IPS-20b (cell line): Measurements from ENCODE around the gene RAB19.
"Not testable (repeated sequence)": the region's sequence is repeated elsewhere in the genome, so short reads cannot be mapped to it uniquely, and the experiment has no call there.

Experiments used
- H3K27ac ChIP-seq: one replicate; pipeline ENCODE4 v1.5.1; 2013; ENCODE audit warnings: low read length
- H3K27me3 ChIP-seq: 2 replicates; pipeline ENCODE4 v1.6.1; 2013; ENCODE audit warnings: mild to moderate bottlenecking, low read length, inconsistent platforms; ENCODE audit not compliant: insufficient read depth
- H3K36me3 ChIP-seq: 2 replicates; pipeline ENCODE4 v1.6.1; 2013; ENCODE audit warnings: low read depth, mild to moderate bottlenecking, inconsistent platforms, low read length, moderate library complexity; ENCODE audit not compliant: insufficient read depth
- H3K4me1 ChIP-seq: 2 replicates; pipeline ENCODE4 v1.6.1; 2013; ENCODE audit warnings: mild to moderate bottlenecking, control low read depth, inconsistent platforms, low read length, moderate library complexity; ENCODE audit not compliant: insufficient read depth
- H3K4me3 ChIP-seq: 2 replicates; pipeline ENCODE4 v1.5.1; 2013; ENCODE audit warnings: mild to moderate bottlenecking, low read length, inconsistent platforms
- H3K9ac ChIP-seq: 2 replicates; pipeline ENCODE4 v1.6.1; 2013; ENCODE audit warnings: low read depth, mild to moderate bottlenecking, inconsistent platforms, low read length, moderate library complexity
- H3K9me3 ChIP-seq: 2 replicates; pipeline ENCODE4 v1.6.1; 2013; ENCODE audit warnings: mild to moderate bottlenecking, low read depth, low read length, inconsistent platforms; ENCODE audit not compliant: insufficient read depth

The RAB19 gene

GRCh38 chr7:140404565-140405065 is 757 bp downstream of the RAB19 start:
- H3K9me3 ChIP-seq, result no peaks in the 10 kb centered on the region
- H3K4me1 ChIP-seq, result peaks cover 12% of the 10 kb centered on the region; the same call in 1 of the 2 replicates
- no peaks in the 10 kb centered on the region for H3K27me3 ChIP-seq
- H3K9ac ChIP-seq, result peak overlapping the region; percentile 64; the same call in 1 of the 2 replicates
- H3K36me3 ChIP-seq, result no peaks in the 10 kb centered on the region
- peak overlapping the region; percentile 77 for H3K4me3 ChIP-seq
- no peak overlapping the region for H3K27ac ChIP-seq

- Histone ChIP-seq H3K9me3 (no peaks in the 10 kb centered on the region), H3K27ac (no peak overlapping the region), H3K4me3 (no peak overlapping the region), H3K27me3 (no peaks in the 10 kb centered on the region), H3K9ac (no peak overlapping the region), H3K4me1 (no peaks in the 10 kb centered on the region), H3K36me3 (0 out of 2 replicates have a peak, but pooled peaks cover 4% of the 10 kb centered on the region)
These were observed 11.5 kb downstream of the RAB19 start for GRCh38 chr7:140415361-140415760.

GRCh38 chr7:140415816-140416215 is 12.0 kb downstream of the RAB19 start:
- not testable (repeated sequence) for H3K27ac ChIP-seq, H3K4me1 ChIP-seq, H3K9ac ChIP-seq, H3K4me3 ChIP-seq, H3K36me3 ChIP-seq, H3K9me3 ChIP-seq, H3K27me3 ChIP-seq

GRCh38 chr7:140416560-140416959 is 12.7 kb downstream of the RAB19 start:
- Histone ChIP-seq H3K4me3 (no peak overlapping the region), H3K36me3 (0 out of 2 replicates have a peak, but pooled peaks cover 4% of the 10 kb centered on the region), H3K9ac (no peak overlapping the region), H3K4me1 (no peaks in the 10 kb centered on the region), H3K27me3 (no peaks in the 10 kb centered on the region), H3K9me3 (no peaks in the 10 kb centered on the region), H3K27ac (no peak overlapping the region)

GRCh38 chr7:140417456-140418155 is 13.7 kb downstream of the RAB19 start:
- Histone ChIP-seq H3K36me3 (0 out of 2 replicates have a peak, but pooled peaks cover 4% of the 10 kb centered on the region), H3K27ac (no peak overlapping the region), H3K4me1 (no peaks in the 10 kb centered on the region), H3K4me3 (no peak overlapping the region), H3K9me3 (no peaks in the 10 kb centered on the region), H3K27me3 (no peaks in the 10 kb centered on the region), H3K9ac (no peak overlapping the region)

GRCh38 chr7:140418156-140418472 is 14.3 kb downstream of the RAB19 start:
- not testable (repeated sequence) for H3K27ac ChIP-seq, H3K36me3 ChIP-seq, H3K4me3 ChIP-seq, H3K4me1 ChIP-seq, H3K27me3 ChIP-seq, H3K9me3 ChIP-seq, H3K9ac ChIP-seq

GRCh38 chr7:140418653-140419052 is 14.8 kb downstream of the RAB19 start:
- H3K27ac ChIP-seq, result no peak overlapping the region
- H3K36me3 ChIP-seq, result no peaks in the 10 kb centered on the region
- H3K27me3 ChIP-seq, result no peaks in the 10 kb centered on the region
- no peaks in the 10 kb centered on the region for H3K9me3 ChIP-seq
- no peak overlapping the region for H3K9ac ChIP-seq
- no peak overlapping the region for H3K4me3 ChIP-seq
- no peaks in the 10 kb centered on the region for H3K4me1 ChIP-seq

- Histone ChIP-seq H3K27ac (no peak overlapping the region), H3K27me3 (no peaks in the 10 kb centered on the region), H3K9me3 (no peaks in the 10 kb centered on the region), H3K4me1 (no peaks in the 10 kb centered on the region), H3K4me3 (no peak overlapping the region), H3K9ac (no peak overlapping the region), H3K36me3 (no peaks in the 10 kb centered on the region)
These were observed 17.7 kb downstream of the RAB19 start for GRCh38 chr7:140421521-140421920.

- no peak overlapping the region for H3K9ac ChIP-seq
- no peaks in the 10 kb centered on the region for H3K36me3 ChIP-seq
- no peaks in the 10 kb centered on the region for H3K9me3 ChIP-seq
- no peak overlapping the region for H3K27ac ChIP-seq
- no peak overlapping the region for H3K4me3 ChIP-seq
- no peaks in the 10 kb centered on the region for H3K27me3 ChIP-seq
- no peaks in the 10 kb centered on the region for H3K4me1 ChIP-seq
These were observed 19.6 kb downstream of the RAB19 start for GRCh38 chr7:140423501-140423900.

- H3K4me3 ChIP-seq, result no peak overlapping the region
- no peak overlapping the region for H3K9ac ChIP-seq
- no peaks in the 10 kb centered on the region for H3K36me3 ChIP-seq
- no peaks in the 10 kb centered on the region for H3K4me1 ChIP-seq
- no peaks in the 10 kb centered on the region for H3K9me3 ChIP-seq
- H3K27ac ChIP-seq, result no peak overlapping the region
- no peaks in the 10 kb centered on the region for H3K27me3 ChIP-seq
These were observed 21.9 kb downstream of the RAB19 start for GRCh38 chr7:140425718-140426117.

GRCh38 chr7:140426130-140426529 is 22.3 kb downstream of the RAB19 start:
- no peak overlapping the region for H3K27ac ChIP-seq
- H3K9me3 ChIP-seq, result no peaks in the 10 kb centered on the region
- H3K9ac ChIP-seq, result no peak overlapping the region
- no peak overlapping the region for H3K4me3 ChIP-seq
- H3K36me3 ChIP-seq, result no peaks in the 10 kb centered on the region
- no peaks in the 10 kb centered on the region for H3K27me3 ChIP-seq
- no peaks in the 10 kb centered on the region for H3K4me1 ChIP-seq

GRCh38 chr7:140433396-140433795 is 29.5 kb downstream of the RAB19 start:
- no peaks in the 10 kb centered on the region for H3K9me3 ChIP-seq
- H3K27me3 ChIP-seq, result no peaks in the 10 kb centered on the region
- no peak overlapping the region for H3K9ac ChIP-seq
- no peaks in the 10 kb centered on the region for H3K4me1 ChIP-seq
- no peak overlapping the region for H3K4me3 ChIP-seq
- no peak overlapping the region for H3K27ac ChIP-seq
- no peaks in the 10 kb centered on the region for H3K36me3 ChIP-seq
